Upper lobe of left lung (tissue), 4 donors: Measurements from ENCODE around the gene CST7.

Experiments used
- CTCF ChIP-seq, 6 experiments: fragments of 450-650 bp in 4 of 6; fragments of 200-600 bp in 2 of 6; sonication (generic) in 2 of 6; IDR thresholded peaks; one replicate each; pipeline ENCODE4 v1.5.1; 2016 to 2019; ENCODE audit warnings: antibody characterized with exemption in 6 of 6
- EP300 ChIP-seq, 4 donors: sonication (generic); formaldehyde crosslinking; IDR thresholded peaks; one replicate each; pipeline ENCODE4 v1.5.1; 2017; ENCODE audit warnings: antibody characterized with exemption in 4 of 4, control low read depth in 2 of 4
- POLR2A ChIP-seq, 4 donors: fragments of 450-650 bp; IDR thresholded peaks; one replicate each; pipeline ENCODE4 v1.5.1; 2016 to 2017; ENCODE audit warnings: antibody characterized with exemption in 4 of 4, mild to moderate bottlenecking in 2 of 4
- POLR2AphosphoS5 ChIP-seq, 2 donors: sonication (generic); formaldehyde crosslinking; IDR thresholded peaks; one replicate each; pipeline ENCODE4 v1.5.1; 2017; ENCODE audit warnings: antibody characterized with exemption in 2 of 2

DNA sequence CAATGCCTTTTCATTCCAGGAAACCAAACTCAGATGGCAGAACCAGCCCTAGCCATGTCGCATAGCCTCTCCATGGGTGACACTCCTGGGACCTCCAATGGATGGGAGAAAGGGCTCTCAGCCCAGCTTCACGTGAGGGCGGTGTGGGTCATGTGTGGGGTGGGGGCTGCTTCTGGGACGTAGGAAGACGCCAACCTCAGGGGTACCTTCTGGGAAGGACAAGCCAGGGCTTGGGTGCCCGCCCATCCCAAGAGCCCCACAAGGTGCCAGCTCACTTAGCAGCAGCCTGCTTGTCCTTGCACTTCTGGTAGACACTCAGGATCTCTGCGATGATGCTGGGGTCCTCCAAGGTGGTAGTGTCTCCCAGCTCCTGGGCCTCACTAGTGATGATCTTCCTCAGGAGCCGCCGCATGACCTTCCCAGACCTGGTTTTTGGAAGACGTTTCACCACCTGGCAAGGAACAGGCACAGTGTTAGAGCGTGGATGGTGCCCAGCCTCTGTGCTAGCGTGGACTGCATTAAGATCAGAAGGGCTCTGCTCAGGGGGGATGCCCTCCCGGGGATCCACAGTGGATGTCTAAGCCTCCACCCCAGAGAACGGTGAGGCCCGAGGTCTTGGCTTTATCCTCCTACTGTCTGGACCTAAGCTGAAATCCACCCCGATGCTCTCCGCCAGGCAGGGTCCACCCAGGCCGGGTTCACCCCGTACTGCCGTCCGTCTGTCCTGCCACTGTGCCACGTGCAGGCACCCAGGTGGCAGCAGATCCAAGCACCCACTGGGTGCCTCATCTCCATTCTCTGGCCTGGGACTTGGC lies 58.6 kb downstream of the CST7 start:
- TF ChIP-seq CTCF (IDR thresholded peaks at IDR 0.05) (no peak), POLR2AphosphoS5 (IDR thresholded peaks at IDR 0.05) (no peak), POLR2A (IDR thresholded peaks at IDR 0.05) (no peak), EP300 (IDR thresholded peaks at IDR 0.05) (no peak)
